Caco-2 (cell line): ENCODE measurements around the gene RIC3. TPM values are rescaled to one million over a fixed set of nuclear protein-coding genes. Genes with fewer than 3 reads are reported as not detected.

Source experiments
- BruUV-seq: library from RNA; stranded (reverse); fragments of 400-500 nt; replicated peaks from 2 replicates; lab custom pipeline; 2021; lab: Mats Ljungman, UMichigan
- CTCF ChIA-PET: fragments of 300-600 bp; sonication (Branson Sonifier 250); formaldehyde crosslinking; loops from one replicate; lab custom pipeline; 2022; ENCODE audit warnings: antibody characterized with exemption; lab: Charles Lee
- POLR2A ChIA-PET: fragments of 300-600 bp; sonication (Branson Sonifier 250); formaldehyde crosslinking; loops from one replicate; lab custom pipeline; 2022; ENCODE audit warnings: antibody characterized with exemption; lab: Charles Lee
- DNase-seq, 2 experiments: peaks; one replicate each; pipeline versions ENCODE4 v3.0.0 to v3.0.0-alpha.2; 2020 to 2022
- H3K27me3 ChIP-seq: replicated peaks from 2 replicates; pipeline ENCODE4 v1.6.0; 2011; ENCODE audit warnings: low read length; ENCODE audit not compliant: control insufficient read depth, insufficient read depth
- H3K36me3 ChIP-seq: 2 replicates; pipeline ENCODE4 v1.5.1; 2011; ENCODE audit warnings: low read length; ENCODE audit not compliant: control insufficient read depth, insufficient read depth
- H3K4me1 ChIP-seq: fragments of 250-450 bp; sonication (Bioruptor Pico); 2 replicates; pipeline ENCODE4 v1.5.1; 2020; ENCODE audit warnings: mild to moderate bottlenecking
- H3K4me3 ChIP-seq: 2 replicates; pipeline ENCODE4 v1.5.1; 2011; ENCODE audit warnings: low read depth, mild to moderate bottlenecking, control low read depth, low read length
- H3K9me3 ChIP-seq: fragments of 250-450 bp; sonication (Bioruptor Pico); 2 replicates; pipeline ENCODE4 v1.5.1; 2020; ENCODE audit warnings: mild to moderate bottlenecking, moderate library complexity
- H3K27ac Mint-ChIP-seq: one replicate; pipeline ENCODE4 v1.8.0; 2022; ENCODE audit warnings: mixed read lengths; ENCODE audit not compliant: unreplicated experiment
- H3K27me3 Mint-ChIP-seq: one replicate; pipeline ENCODE4 v1.8.0; 2022; ENCODE audit warnings: mixed read lengths; ENCODE audit not compliant: insufficient read depth, unreplicated experiment
- H3K36me3 Mint-ChIP-seq: one replicate; pipeline ENCODE4 v1.8.0; 2022; ENCODE audit warnings: mild to moderate bottlenecking, mixed read lengths; ENCODE audit not compliant: insufficient read depth, unreplicated experiment
- H3K4me1 Mint-ChIP-seq: one replicate; pipeline ENCODE4 v1.8.0; 2022; ENCODE audit warnings: low read depth, mixed read lengths; ENCODE audit not compliant: unreplicated experiment
- H3K4me3 Mint-ChIP-seq: one replicate; pipeline ENCODE4 v1.8.0; 2022; ENCODE audit warnings: mild to moderate bottlenecking, moderate library complexity, mixed read lengths; ENCODE audit not compliant: unreplicated experiment
- H3K9me3 Mint-ChIP-seq: one replicate; pipeline ENCODE4 v1.8.0; 2022; ENCODE audit warnings: mixed read lengths; ENCODE audit not compliant: unreplicated experiment
- CTCF ChIP-seq, 2 experiments: fragments of 200-600 bp in 1 of 2; IDR thresholded peaks; 1 replicate in 1 of 2; 2 replicates in 1 of 2; pipeline versions ENCODE4 v1.5.1 to v1.8.0; 2011 to 2022; ENCODE audit warnings: antibody characterized with exemption in 1 of 2, control low read depth in 1 of 2, inconsistent platforms in 1 of 2, low read depth in 1 of 2, low read length in 1 of 2, mild to moderate bottlenecking in 1 of 2, moderate library complexity in 1 of 2; ENCODE audit not compliant: insufficient read depth in 1 of 2, severe bottlenecking in 1 of 2, unreplicated experiment in 1 of 2
- intact Hi-C: fragments of 100-400 bp; cut with micrococcal nuclease; formaldehyde crosslinking; loops from one replicate; pipeline ENCODE4 v1.10.0; 2022; ENCODE audit not compliant: unreplicated experiment
- total RNA-seq: library from RNA; stranded (reverse); gene quantifications from 2 replicates; pipeline ENCODE4 v1.2.3, GENCODE V29; 2022

RIC3 gene
- total RNA-seq, 1 experiment from 2014 or later = not detected

- Mint-ChIP-seq H3K36me3 (no peaks in the 10 kb centered on the region), H3K4me1 (no peaks in the 10 kb centered on the region), H3K27ac (no peak overlapping the region), H3K9me3 (no peaks in the 10 kb centered on the region), H3K27me3 (peaks cover 9% of the 10 kb centered on the region), H3K4me3 (no peak overlapping the region)
- H3K36me3 ChIP-seq = no peaks in the 10 kb centered on the region
- H3K4me1 ChIP-seq = no peaks in the 10 kb centered on the region
- peaks cover 2% of the 10 kb centered on the region; the same call in 1 of the 2 replicates for H3K27me3 ChIP-seq
- DNase-seq = no peak
- H3K9me3 ChIP-seq = no peaks in the 10 kb centered on the region
- no peak overlapping the region for H3K4me3 ChIP-seq
- CTCF ChIA-PET = interaction anchor here (1.0 to 1.1 kb wide), 2 partner anchors 17 to 76 kb away, joined by 3 to 5 read pairs; no protein-coding TSS in a partner anchor
- BruUV-seq = no TSS peak
- intact Hi-C loops = no loop called here
- TF ChIP-seq CTCF (IDR thresholded peaks at IDR 0.05; ENCODE audit: insufficient read depth in 1 of 2, low read depth in 1 of 2, low read length in 1 of 2, severe bottlenecking in 1 of 2, unreplicated experiment in 1 of 2) = no peak
- POLR2A ChIA-PET = no interaction called here
Measured at GRCh38 chr11:8082391-8083087, 86.3 kb downstream of the RIC3 start.

GRCh38 chr11:8081591-8082250 is 87.1 kb downstream of the RIC3 start:
- H3K4me1 ChIP-seq = no peaks in the 10 kb centered on the region
- CTCF ChIA-PET = interaction anchor here (1.0 to 1.1 kb wide), 2 partner anchors 18 to 75 kb away, joined by 3 to 5 read pairs; no protein-coding TSS in a partner anchor
- BruUV-seq = no TSS peak
- no peaks in the 10 kb centered on the region; the same call in 1 of the 2 replicates for H3K27me3 ChIP-seq
- no peaks in the 10 kb centered on the region for H3K36me3 Mint-ChIP-seq
- peaks cover 10% of the 10 kb centered on the region for H3K27me3 Mint-ChIP-seq
- H3K4me3 Mint-ChIP-seq = no peak overlapping the region
- intact Hi-C loops = no loop called here
- POLR2A ChIA-PET = no interaction called here
- DNase-seq = no peak
- H3K4me3 ChIP-seq = no peak overlapping the region
- TF ChIP-seq CTCF (IDR thresholded peaks at IDR 0.05; ENCODE audit: insufficient read depth in 1 of 2, low read depth in 1 of 2, low read length in 1 of 2, severe bottlenecking in 1 of 2, unreplicated experiment in 1 of 2) = no peak
- H3K36me3 ChIP-seq = no peaks in the 10 kb centered on the region
- H3K4me1 Mint-ChIP-seq = no peaks in the 10 kb centered on the region
- H3K9me3 ChIP-seq = no peaks in the 10 kb centered on the region
- no peaks in the 10 kb centered on the region for H3K9me3 Mint-ChIP-seq
- H3K27ac Mint-ChIP-seq = no peak overlapping the region

GRCh38 chr11:8080674-8081590 is 87.9 kb downstream of the RIC3 start, which contains the start of gene TUB:
TUB (plus strand) TSS chr11:8081211; CDS start chr11:8081511, 300 bp downstream.
- Mint-ChIP-seq H3K4me1 (no peaks in the 10 kb centered on the region), H3K36me3 (no peaks in the 10 kb centered on the region), H3K27ac (no peak within 1 kb of the TSS), H3K27me3 (peaks cover 11% of the 10 kb centered on the region), H3K4me3 (no peak within 1 kb of the TSS), H3K9me3 (no peaks in the 10 kb centered on the region)
- BruUV-seq = no TSS peak
- intact Hi-C loops = no loop called here
- ChIA-PET POLR2A (no interaction called here), CTCF (no interaction called here)
- TF ChIP-seq CTCF (IDR thresholded peaks at IDR 0.05; ENCODE audit: insufficient read depth in 1 of 2, low read depth in 1 of 2, low read length in 1 of 2, severe bottlenecking in 1 of 2, unreplicated experiment in 1 of 2) = no peak
- H3K4me3 ChIP-seq = no peak within 1 kb of the TSS
- H3K36me3 ChIP-seq = no peaks in the 10 kb centered on the region
- DNase-seq = no peak
- no peaks in the 10 kb centered on the region for H3K9me3 ChIP-seq
- H3K27me3 ChIP-seq = no peaks in the 10 kb centered on the region; the same call in 1 of the 2 replicates
- no peaks in the 10 kb centered on the region for H3K4me1 ChIP-seq
